ENCODE measurements around the gene ENTREP1. TPM values are rescaled to one million over a fixed set of nuclear protein-coding genes. Genes with fewer than 3 reads are reported as not detected.

The ENTREP1 gene, protein sequence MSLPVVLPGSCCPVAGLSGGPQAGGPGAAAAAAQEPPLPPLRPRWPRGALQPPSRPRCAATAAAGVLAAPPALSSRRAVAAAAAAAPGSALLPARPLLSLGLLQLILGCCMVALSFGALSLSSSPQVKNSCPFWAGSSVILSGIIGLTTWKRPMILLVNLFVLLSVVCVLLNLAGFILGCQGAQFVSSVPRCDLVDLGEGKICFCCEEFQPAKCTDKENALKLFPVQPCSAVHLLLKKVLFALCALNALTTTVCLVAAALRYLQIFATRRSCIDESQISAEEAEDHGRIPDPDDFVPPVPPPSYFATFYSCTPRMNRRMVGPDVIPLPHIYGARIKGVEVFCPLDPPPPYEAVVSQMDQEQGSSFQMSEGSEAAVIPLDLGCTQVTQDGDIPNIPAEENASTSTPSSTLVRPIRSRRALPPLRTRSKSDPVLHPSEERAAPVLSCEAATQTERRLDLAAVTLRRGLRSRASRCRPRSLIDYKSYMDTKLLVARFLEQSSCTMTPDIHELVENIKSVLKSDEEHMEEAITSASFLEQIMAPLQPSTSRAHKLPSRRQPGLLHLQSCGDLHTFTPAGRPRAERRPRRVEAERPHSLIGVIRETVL
- total RNA-seq (ENCODE audit: low replicate concordance) = 1.8 TPM in 2 replicates

GRCh38 chr9:69324549-69325401, at the start of gene ENTREP1:
Gene ENTREP1 (plus strand): TSS chr9:69325215. CDS start chr9:69325310, 95 bp downstream.
- Histone ChIP-seq H2AFZ (replicated peaks) (peak within 1 kb of the TSS; percentile 92), H3K9ac (no peak within 1 kb of the TSS)
- H3K27me3 Mint-ChIP-seq (ENCODE audit: insufficient read depth, low read depth) = peaks cover 40% of the 10 kb centered on the region

GRCh38 chr9:69276775-69277174, 48.2 kb upstream of the ENTREP1 start:
- no peak overlapping the region for H3K27ac ChIP-seq
- no peaks in the 10 kb centered on the region for H3K9me3 ChIP-seq (ENCODE audit: low read depth)
- no peaks in the 10 kb centered on the region for H3K36me3 ChIP-seq
- Mint-ChIP-seq H3K4me1 (no peaks in the 10 kb centered on the region), H3K4me3 (no peak overlapping the region), H3K36me3 (peaks cover 6% of the 10 kb centered on the region), H3K9me3 (peaks cover 19% of the 10 kb centered on the region), H3K27ac (no peak overlapping the region), H3K27me3 (ENCODE audit: insufficient read depth, low read depth) (peaks cover 4% of the 10 kb centered on the region)
- no peaks in the 10 kb centered on the region for H3K4me1 ChIP-seq
- no peak for DNase-seq (ENCODE audit: low spot score)
- H3K4me2 ChIP-seq = no peak overlapping the region
- TF ChIP-seq EZH2 (IDR thresholded peaks at IDR 0.05) (no peak), EZH2phosphoT487 (IDR thresholded peaks at IDR 0.05) (no peak)
- TF ChIP-seq, protein P1, sequence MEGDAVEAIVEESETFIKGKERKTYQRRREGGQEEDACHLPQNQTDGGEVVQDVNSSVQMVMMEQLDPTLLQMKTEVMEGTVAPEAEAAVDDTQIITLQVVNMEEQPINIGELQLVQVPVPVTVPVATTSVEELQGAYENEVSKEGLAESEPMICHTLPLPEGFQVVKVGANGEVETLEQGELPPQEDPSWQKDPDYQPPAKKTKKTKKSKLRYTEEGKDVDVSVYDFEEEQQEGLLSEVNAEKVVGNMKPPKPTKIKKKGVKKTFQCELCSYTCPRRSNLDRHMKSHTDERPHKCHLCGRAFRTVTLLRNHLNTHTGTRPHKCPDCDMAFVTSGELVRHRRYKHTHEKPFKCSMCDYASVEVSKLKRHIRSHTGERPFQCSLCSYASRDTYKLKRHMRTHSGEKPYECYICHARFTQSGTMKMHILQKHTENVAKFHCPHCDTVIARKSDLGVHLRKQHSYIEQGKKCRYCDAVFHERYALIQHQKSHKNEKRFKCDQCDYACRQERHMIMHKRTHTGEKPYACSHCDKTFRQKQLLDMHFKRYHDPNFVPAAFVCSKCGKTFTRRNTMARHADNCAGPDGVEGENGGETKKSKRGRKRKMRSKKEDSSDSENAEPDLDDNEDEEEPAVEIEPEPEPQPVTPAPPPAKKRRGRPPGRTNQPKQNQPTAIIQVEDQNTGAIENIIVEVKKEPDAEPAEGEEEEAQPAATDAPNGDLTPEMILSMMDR (IDR thresholded peaks at IDR 0.05) = no peak
- no peaks in the 10 kb centered on the region for H4K20me1 ChIP-seq (ENCODE audit: low read depth)
- H2AFZ ChIP-seq (replicated peaks) = no peak overlapping the region
- H3K79me2 ChIP-seq (ENCODE audit: low read depth) = no peaks in the 10 kb centered on the region
- H3K9ac ChIP-seq = no peak overlapping the region
- peaks cover 1% of the 10 kb centered on the region for H3F3A ChIP-seq (ENCODE audit: low read depth)
- no peak overlapping the region for H3K4me3 ChIP-seq
- no peaks in the 10 kb centered on the region for H3K27me3 ChIP-seq

More at GRCh38 chr9:69324549-69325401, at the start of gene ENTREP1:
- peak; percentile 70 for DNase-seq (ENCODE audit: low spot score)
- Histone ChIP-seq H3K79me2 (ENCODE audit: low read depth) (no peaks in the 10 kb centered on the region), H3K4me2 (peak within 1 kb of the TSS; percentile 98), H4K20me1 (ENCODE audit: low read depth) (no peaks in the 10 kb centered on the region), H3K27ac (no peak within 1 kb of the TSS), H3K4me3 (peak within 1 kb of the TSS; percentile 77), H3K27me3 (peaks cover 55% of the 10 kb centered on the region), H3K4me1 (peaks cover 4% of the 10 kb centered on the region), H3K36me3 (no peaks in the 10 kb centered on the region), H3F3A (ENCODE audit: low read depth) (peaks cover 7% of the 10 kb centered on the region), H3K9me3 (ENCODE audit: low read depth) (no peaks in the 10 kb centered on the region)
- peak within 1 kb of the TSS; percentile 86 for H3K4me3 Mint-ChIP-seq
- peaks cover 16% of the 10 kb centered on the region for H3K4me1 Mint-ChIP-seq
- no peak within 1 kb of the TSS for H3K27ac Mint-ChIP-seq
- no peaks in the 10 kb centered on the region for H3K9me3 Mint-ChIP-seq
- no peaks in the 10 kb centered on the region for H3K36me3 Mint-ChIP-seq
- TF ChIP-seq, protein P1 (IDR thresholded peaks at IDR 0.05) = no peak
- peak; percentile 14 for TF ChIP-seq EZH2 (IDR thresholded peaks at IDR 0.05)

- Histone ChIP-seq H3F3A (ENCODE audit: low read depth) (peaks cover 22% of the 10 kb centered on the region), H3K9ac (no peak overlapping the region), H3K4me1 (peaks cover 17% of the 10 kb centered on the region), H4K20me1 (ENCODE audit: low read depth) (no peaks in the 10 kb centered on the region), H3K4me2 (no peak overlapping the region), H3K36me3 (no peaks in the 10 kb centered on the region), H3K79me2 (ENCODE audit: low read depth) (no peaks in the 10 kb centered on the region), H3K9me3 (ENCODE audit: low read depth) (no peaks in the 10 kb centered on the region), H3K4me3 (no peak overlapping the region), H3K27ac (no peak overlapping the region), H3K27me3 (no peaks in the 10 kb centered on the region), H2AFZ (replicated peaks) (no peak overlapping the region)
- no peak for DNase-seq (ENCODE audit: low spot score)
- peaks cover 4% of the 10 kb centered on the region for H3K27me3 Mint-ChIP-seq (ENCODE audit: insufficient read depth, low read depth)
- peaks cover 8% of the 10 kb centered on the region for H3K36me3 Mint-ChIP-seq
- TF ChIP-seq EZH2phosphoT487 (IDR thresholded peaks at IDR 0.05) (no peak), EZH2 (IDR thresholded peaks at IDR 0.05) (no peak)
- TF ChIP-seq, protein P1 (IDR thresholded peaks at IDR 0.05) = no peak
- H3K4me1 Mint-ChIP-seq = peaks cover 15% of the 10 kb centered on the region
- peak overlapping the region; percentile 2 for H3K4me3 Mint-ChIP-seq
- peaks cover 22% of the 10 kb centered on the region for H3K9me3 Mint-ChIP-seq
- no peak overlapping the region for H3K27ac Mint-ChIP-seq
These were observed 45.8 kb upstream of the ENTREP1 start for GRCh38 chr9:69279084-69279731.

Measured in neural progenitor cell (in vitro differentiated cells).